ENCODE data around the gene PNPLA8. TPM values are rescaled to one million over a fixed set of nuclear protein-coding genes. Genes with fewer than 3 reads are reported as not detected.
"Not testable (repeated sequence)": the region's sequence is repeated elsewhere in the genome, so short reads cannot be mapped to it uniquely, and the experiment has no call there.

Gene PNPLA8
- total and polyA plus RNA-seq, 2 experiments from 2014 or later, result 20.0 to 21.3 TPM

DNA sequence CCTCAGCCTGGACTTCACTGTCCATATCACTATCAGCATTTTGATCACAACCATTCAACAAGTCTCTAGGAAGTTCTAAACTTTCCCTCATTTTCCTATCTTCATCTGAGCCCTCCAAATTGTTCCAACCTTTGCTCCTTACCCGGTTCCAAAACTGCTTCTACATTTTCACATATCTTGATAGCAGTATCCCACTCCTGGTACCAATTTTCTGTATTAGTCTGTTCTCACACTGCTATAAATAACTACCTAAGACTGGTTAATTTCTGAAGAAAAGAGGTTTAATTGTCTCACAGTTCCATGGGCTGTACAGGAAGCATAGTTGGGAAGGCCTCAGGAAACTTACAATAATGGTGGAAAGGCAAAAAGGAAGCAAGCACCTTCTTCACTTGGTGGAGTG lies 31.7 kb upstream of the PNPLA8 start:
- Histone ChIP-seq H3K27ac (no peak overlapping the region), H3K4me3 (no peak overlapping the region), H3K4me1 (ENCODE audit: low read depth) (no peaks in the 10 kb centered on the region), H3K36me3 (no peaks in the 10 kb centered on the region), H3K9me3 (ENCODE audit: low read depth) (peaks cover 5% of the 10 kb centered on the region), H3K27me3 (no peaks in the 10 kb centered on the region)
- DNase-seq (ENCODE audit: low read depth in 1 of 2, low spot score in 1 of 2), result no peak
- TF ChIP-seq, protein P1, sequence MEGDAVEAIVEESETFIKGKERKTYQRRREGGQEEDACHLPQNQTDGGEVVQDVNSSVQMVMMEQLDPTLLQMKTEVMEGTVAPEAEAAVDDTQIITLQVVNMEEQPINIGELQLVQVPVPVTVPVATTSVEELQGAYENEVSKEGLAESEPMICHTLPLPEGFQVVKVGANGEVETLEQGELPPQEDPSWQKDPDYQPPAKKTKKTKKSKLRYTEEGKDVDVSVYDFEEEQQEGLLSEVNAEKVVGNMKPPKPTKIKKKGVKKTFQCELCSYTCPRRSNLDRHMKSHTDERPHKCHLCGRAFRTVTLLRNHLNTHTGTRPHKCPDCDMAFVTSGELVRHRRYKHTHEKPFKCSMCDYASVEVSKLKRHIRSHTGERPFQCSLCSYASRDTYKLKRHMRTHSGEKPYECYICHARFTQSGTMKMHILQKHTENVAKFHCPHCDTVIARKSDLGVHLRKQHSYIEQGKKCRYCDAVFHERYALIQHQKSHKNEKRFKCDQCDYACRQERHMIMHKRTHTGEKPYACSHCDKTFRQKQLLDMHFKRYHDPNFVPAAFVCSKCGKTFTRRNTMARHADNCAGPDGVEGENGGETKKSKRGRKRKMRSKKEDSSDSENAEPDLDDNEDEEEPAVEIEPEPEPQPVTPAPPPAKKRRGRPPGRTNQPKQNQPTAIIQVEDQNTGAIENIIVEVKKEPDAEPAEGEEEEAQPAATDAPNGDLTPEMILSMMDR (IDR thresholded peaks at IDR 0.05; ENCODE audit: low read depth, low read length), result no peak

DNA sequence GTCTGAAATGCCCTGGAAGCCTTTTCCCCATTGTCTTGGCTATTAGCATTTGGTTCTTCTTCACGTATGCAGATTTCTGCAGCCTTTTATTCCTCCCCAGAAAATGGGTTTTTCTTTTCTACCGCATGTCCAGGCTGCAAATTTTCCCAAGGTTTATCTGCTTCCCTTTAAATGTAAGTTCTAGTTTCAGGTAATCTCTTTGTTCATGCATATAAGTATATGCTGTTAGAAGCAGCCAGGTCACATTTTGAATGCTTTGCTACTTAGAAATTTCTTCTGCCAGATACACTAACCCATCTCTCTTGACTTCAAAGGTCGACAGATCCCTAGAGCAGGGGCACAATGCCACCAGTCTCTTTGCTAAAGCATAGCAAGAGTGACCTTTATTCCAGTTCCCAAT lies 31.3 kb upstream of the PNPLA8 start:
- TF ChIP-seq, protein P1 (IDR thresholded peaks at IDR 0.05; ENCODE audit: low read depth, low read length), result no peak
- Histone ChIP-seq H3K9me3 (ENCODE audit: low read depth) (peaks cover 5% of the 10 kb centered on the region), H3K36me3 (no peaks in the 10 kb centered on the region), H3K27me3 (no peaks in the 10 kb centered on the region), H3K27ac (no peak overlapping the region), H3K4me1 (ENCODE audit: low read depth) (no peaks in the 10 kb centered on the region), H3K4me3 (no peak overlapping the region)
- DNase-seq (ENCODE audit: low read depth in 1 of 2, low spot score in 1 of 2), result no peak

DNA sequence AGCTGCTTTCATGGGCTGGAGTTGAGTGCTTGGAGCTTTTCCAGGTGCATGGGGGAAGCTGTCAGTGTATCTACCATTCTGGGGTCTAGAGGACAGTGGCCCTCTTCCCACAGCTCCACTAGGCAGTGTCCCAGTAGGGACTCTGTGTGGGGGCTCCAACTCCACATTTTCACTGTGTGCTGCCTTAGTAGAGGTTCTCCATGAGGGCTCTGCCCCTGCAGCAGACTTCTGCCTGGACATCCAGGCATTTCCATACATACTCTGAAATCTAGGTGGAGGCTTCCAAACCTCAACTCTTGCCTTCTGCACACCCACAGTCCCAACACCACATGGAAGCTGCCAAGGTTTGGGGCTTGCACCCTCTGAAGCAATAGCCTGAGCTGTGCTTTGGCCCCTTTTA lies 30.7 kb upstream of the PNPLA8 start:
- not testable (repeated sequence) for H3K4me1 ChIP-seq (ENCODE audit: low read depth); H3K9me3 ChIP-seq (ENCODE audit: low read depth); H3K27me3 ChIP-seq; DNase-seq (ENCODE audit: low read depth in 1 of 2, low spot score in 1 of 2); H3K27ac ChIP-seq; H3K4me3 ChIP-seq; H3K36me3 ChIP-seq

DNA sequence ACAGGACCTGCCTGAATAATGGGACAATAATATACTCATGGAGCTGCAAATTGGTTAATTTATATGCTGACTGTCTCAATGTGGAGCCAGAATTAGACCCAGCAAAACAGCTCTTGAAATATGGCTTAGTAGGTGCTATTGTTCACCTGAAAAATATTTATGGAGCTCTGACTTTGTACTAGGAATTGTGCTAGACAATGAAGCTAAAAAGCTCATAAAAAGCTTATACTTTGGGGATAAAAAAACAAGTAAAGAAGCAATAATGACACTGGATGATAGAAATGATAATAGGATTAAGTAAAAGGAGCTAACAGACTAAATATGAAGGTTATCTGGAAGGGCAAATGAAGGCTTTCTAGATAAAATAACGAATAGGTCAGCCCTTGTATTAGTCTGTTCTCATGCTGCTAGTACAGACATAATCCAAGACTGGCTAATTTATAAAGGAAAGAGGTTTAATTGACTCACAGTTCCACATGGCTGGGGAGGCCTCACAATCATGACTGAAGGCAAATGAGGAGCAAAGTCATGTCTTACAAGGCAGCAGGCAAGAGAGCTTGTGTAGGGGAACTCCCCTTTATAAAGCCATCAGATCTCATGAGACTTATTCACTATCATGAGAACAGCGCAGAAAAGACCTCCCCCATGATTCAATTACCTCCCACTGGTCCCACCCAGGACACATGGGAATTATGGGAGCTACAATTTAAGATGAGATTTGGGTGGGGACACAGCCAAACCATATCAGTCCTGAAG lies 22.4 kb upstream of the PNPLA8 start:
- not testable (repeated sequence) for DNase-seq (ENCODE audit: low read depth in 1 of 2, low spot score in 1 of 2); H3K4me1 ChIP-seq (ENCODE audit: low read depth); H3K27ac ChIP-seq; H3K9me3 ChIP-seq (ENCODE audit: low read depth); H3K4me3 ChIP-seq; H3K36me3 ChIP-seq; H3K27me3 ChIP-seq

DNA sequence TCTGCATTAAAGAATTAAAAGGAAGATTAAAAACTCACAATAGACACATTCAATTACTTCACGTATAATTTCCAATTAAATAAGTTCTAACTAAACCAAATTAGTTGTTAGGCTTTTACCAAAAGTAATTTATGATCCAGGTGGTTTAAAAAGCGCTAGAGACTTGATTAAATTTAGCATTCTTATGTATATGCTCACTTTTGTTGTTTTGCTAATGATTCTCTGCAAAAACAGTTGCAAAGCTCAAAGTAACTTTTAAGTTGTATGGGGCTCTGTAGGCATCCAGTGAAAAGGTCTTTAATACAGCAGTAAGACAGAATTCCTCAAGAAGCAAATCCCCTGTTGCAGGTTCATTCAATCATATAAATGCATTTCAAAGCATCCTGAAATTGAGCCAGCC lies 15.5 kb upstream of the PNPLA8 start:
- Histone ChIP-seq H3K4me3 (no peak overlapping the region), H3K27me3 (no peaks in the 10 kb centered on the region), H3K27ac (no peak overlapping the region), H3K4me1 (ENCODE audit: low read depth) (no peaks in the 10 kb centered on the region), H3K36me3 (no peaks in the 10 kb centered on the region), H3K9me3 (ENCODE audit: low read depth) (no peaks in the 10 kb centered on the region)
- DNase-seq (ENCODE audit: low read depth in 1 of 2, low spot score in 1 of 2), result no peak
- TF ChIP-seq, protein P1 (IDR thresholded peaks at IDR 0.05; ENCODE audit: low read depth, low read length), result no peak

DNA sequence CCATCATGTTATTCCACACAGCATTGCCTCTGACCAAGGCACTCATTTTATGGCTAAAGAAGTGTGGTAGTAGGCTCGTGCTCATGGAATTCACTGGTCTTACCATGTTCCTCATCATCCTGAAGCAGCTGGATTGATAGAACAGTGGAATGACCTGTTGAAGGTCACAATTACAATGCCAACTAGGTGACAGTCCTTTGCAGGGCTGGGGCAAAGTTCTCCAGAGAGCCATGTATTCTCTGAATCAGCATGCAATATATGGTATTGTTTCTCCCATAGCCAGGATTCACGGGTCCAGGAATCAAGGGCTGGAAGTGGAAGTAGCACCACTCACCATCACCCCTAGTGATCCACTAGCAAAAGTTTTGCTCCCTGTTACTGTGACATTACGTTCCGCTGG lies 12.8 kb upstream of the PNPLA8 start:
- not testable (repeated sequence) for H3K9me3 ChIP-seq (ENCODE audit: low read depth); H3K36me3 ChIP-seq; DNase-seq (ENCODE audit: low read depth in 1 of 2, low spot score in 1 of 2); H3K27me3 ChIP-seq; H3K4me1 ChIP-seq (ENCODE audit: low read depth); H3K4me3 ChIP-seq; H3K27ac ChIP-seq

DNA sequence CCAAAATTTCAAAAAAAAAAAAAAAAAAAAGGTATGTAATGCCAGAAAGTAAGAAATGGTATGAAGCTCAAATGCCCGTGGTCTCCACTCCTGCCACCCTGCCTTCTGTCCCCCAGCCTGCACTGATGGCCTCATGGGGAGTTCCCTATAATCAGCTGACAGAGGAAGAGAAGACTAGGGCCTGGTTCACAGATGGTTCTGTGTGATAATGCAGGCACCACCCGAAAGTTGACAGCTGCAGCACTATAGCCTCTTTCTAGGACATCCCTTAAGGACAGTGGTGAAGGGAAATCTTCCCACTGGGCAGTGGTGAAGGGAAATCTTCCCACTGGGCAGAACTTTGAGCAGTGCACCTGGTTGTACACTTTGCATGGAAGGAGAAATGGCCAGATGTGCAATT lies 12.3 kb upstream of the PNPLA8 start:
- not testable (repeated sequence) for H3K27ac ChIP-seq; H3K27me3 ChIP-seq; H3K4me1 ChIP-seq (ENCODE audit: low read depth); DNase-seq (ENCODE audit: low read depth in 1 of 2, low spot score in 1 of 2); H3K4me3 ChIP-seq; H3K9me3 ChIP-seq (ENCODE audit: low read depth); H3K36me3 ChIP-seq

DNA sequence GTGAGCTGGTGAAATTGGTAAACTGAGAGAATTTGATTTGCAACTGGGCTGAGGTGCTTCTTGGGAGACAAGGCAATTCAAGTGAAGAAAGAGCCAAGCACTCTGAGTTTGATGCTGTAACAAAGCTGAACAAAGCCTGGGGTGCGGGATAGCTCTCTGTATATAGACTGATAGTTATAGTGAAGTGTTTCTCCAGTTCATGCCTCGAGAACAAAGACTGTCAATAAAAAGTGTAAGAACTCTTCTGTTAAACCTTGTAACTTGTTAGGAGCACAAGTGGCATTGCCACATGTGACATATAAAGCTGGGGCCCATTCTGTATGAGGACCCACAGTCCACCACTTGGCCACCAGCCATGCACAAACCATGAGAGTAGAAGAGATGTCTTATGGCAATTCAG lies 11.3 kb upstream of the PNPLA8 start:
- Histone ChIP-seq H3K36me3 (no peaks in the 10 kb centered on the region), H3K4me3 (no peak overlapping the region), H3K27ac (no peak overlapping the region), H3K9me3 (ENCODE audit: low read depth) (no peaks in the 10 kb centered on the region), H3K4me1 (ENCODE audit: low read depth) (no peaks in the 10 kb centered on the region), H3K27me3 (no peaks in the 10 kb centered on the region)
- no peak for DNase-seq (ENCODE audit: low read depth in 1 of 2, low spot score in 1 of 2)
- TF ChIP-seq, protein P1 (IDR thresholded peaks at IDR 0.05; ENCODE audit: low read depth, low read length), result no peak
